Mammary epithelial cell (primary cell): ENCODE measurements around the gene CRYGA.

Source experiments
- EZH2 ChIP-seq: IDR thresholded peaks from 2 replicates; pipeline ENCODE4 v1.6.1; 2012; ENCODE audit warnings: low read length, inconsistent platforms, borderline replicate concordance
- TF ChIP-seq, protein P1 (sequence below), 2 donors: IDR thresholded peaks in 1 of 2; conservative IDR thresholded peaks in 1 of 2; 2 replicates each; pipeline ENCODE4 v1.5.1; 2011 to 2012; ENCODE audit warnings: inconsistent platforms in 2 of 2, low read length in 2 of 2, mild to moderate bottlenecking in 2 of 2, control low read depth in 1 of 2, low read depth in 1 of 2; ENCODE audit not compliant: insufficient read depth in 1 of 2; ENCODE audit errors: extremely low read depth in 1 of 2

DNA sequence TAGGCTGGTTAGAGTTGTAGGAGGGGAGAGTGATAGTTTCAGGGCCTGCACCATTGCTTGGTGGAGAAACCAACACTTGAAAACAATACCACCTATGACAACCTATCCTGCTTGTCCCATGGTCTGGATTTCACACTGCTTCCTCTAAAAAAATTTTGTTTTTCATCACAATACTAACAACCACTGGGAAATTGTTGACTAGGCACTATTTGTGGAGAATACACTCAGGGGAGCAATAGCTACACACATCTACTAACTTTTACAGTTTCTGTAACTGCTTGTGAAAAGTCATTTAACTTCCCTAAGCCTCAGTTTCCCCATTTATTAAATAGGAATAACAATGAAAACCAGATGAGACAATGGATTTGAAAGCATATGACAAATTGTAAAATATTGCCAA, 13.3 kb downstream of the CRYGA start:
- TF ChIP-seq, protein P1, sequence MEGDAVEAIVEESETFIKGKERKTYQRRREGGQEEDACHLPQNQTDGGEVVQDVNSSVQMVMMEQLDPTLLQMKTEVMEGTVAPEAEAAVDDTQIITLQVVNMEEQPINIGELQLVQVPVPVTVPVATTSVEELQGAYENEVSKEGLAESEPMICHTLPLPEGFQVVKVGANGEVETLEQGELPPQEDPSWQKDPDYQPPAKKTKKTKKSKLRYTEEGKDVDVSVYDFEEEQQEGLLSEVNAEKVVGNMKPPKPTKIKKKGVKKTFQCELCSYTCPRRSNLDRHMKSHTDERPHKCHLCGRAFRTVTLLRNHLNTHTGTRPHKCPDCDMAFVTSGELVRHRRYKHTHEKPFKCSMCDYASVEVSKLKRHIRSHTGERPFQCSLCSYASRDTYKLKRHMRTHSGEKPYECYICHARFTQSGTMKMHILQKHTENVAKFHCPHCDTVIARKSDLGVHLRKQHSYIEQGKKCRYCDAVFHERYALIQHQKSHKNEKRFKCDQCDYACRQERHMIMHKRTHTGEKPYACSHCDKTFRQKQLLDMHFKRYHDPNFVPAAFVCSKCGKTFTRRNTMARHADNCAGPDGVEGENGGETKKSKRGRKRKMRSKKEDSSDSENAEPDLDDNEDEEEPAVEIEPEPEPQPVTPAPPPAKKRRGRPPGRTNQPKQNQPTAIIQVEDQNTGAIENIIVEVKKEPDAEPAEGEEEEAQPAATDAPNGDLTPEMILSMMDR (conservative IDR thresholded peaks at IDR 0.05 in 1 of 2, IDR thresholded peaks at IDR 0.05 in 1 of 2; ENCODE audit: extremely low read depth in 1 of 2, insufficient read depth in 1 of 2, low read depth in 1 of 2, low read length in 2 of 2) = no peak
- TF ChIP-seq EZH2 = no peak
